Stimulated activated naive B cell treated with anti-CD40 and anti-IgM and Interleukin-4, amounts not matched to agents 10 μg/mL and 1 μg/mL and 100 μg/mL, for 72 hours (primary cell): ENCODE data around the gene CDK6.
A peak's percentile ranks its signal among the peaks of the same experiment; 100 is the strongest.

Experiments
- ATAC-seq, 2 donors: fragments of 150-1000 bp; cut with Tn5 transposase; replicated peaks; 2 replicates each; pipeline ENCODE4 v1.10.0; 2021; ENCODE audit warnings: moderate library complexity in 1 of 2
- DNase-seq: peaks from one replicate; pipeline ENCODE4 v3.0.0; 2021
- H3K27ac Mint-ChIP-seq: one replicate; pipeline ENCODE4 v1.8.0; 2022; ENCODE audit warnings: mild to moderate bottlenecking, mixed read lengths
- H3K27me3 Mint-ChIP-seq, 2 donors: one replicate each; pipeline ENCODE4 v1.8.0; 2022; ENCODE audit warnings: mixed read lengths in 2 of 2
- H3K36me3 Mint-ChIP-seq, 2 donors: one replicate each; pipeline ENCODE4 v1.8.0; 2022; ENCODE audit warnings: mixed read lengths in 2 of 2, mild to moderate bottlenecking in 1 of 2
- H3K4me1 Mint-ChIP-seq, 2 donors: one replicate each; pipeline ENCODE4 v1.8.0; 2022; ENCODE audit warnings: mixed read lengths in 2 of 2, mild to moderate bottlenecking in 1 of 2
- H3K4me3 Mint-ChIP-seq, 2 donors: one replicate each; pipeline ENCODE4 v1.8.0; 2022; ENCODE audit warnings: mild to moderate bottlenecking in 2 of 2, mixed read lengths in 2 of 2, moderate library complexity in 1 of 2
- H3K9me3 Mint-ChIP-seq, 2 donors: one replicate each; pipeline ENCODE4 v1.8.0; 2022; ENCODE audit warnings: mixed read lengths in 2 of 2, mild to moderate bottlenecking in 1 of 2

Gene CDK6

GRCh38 chr7:92730808-92731207, 105.6 kb downstream of the CDK6 start:
- Mint-ChIP-seq H3K4me3 (no peak overlapping the region), H3K27ac (peak overlapping the region; percentile 90), H3K9me3 (peaks cover 0 to 9% of the 10 kb centered on the region in 2 donors), H3K27me3 (no peaks in the 10 kb centered on the region), H3K4me1 (peaks cover 23 to 32% of the 10 kb centered on the region in 2 donors), H3K36me3 (peaks cover 2 to 10% of the 10 kb centered on the region in 2 donors)
- ATAC-seq (no peak), DNase-seq (no peak)

DNA sequence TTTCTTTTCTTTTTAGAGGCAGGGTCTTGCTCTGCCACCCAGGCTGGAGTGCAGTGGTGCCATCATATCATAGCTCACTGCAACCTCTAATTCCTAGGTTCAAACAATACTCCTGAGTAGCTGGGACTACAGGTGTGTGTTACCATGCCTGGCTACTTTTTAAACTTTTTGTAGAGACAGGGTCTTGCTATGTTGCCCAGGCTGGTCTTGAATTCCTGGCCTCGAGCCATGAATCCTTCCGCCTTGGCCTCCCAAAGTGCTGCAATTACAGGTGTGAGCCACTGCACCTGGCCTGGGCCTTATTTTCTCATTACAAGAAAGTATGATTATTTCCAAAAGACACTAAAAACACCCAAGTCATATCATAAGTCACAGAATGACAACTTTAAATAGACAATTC, 106.6 kb downstream of the CDK6 start:
- H3K27ac Mint-ChIP-seq: peak overlapping the region; percentile 37

DNA sequence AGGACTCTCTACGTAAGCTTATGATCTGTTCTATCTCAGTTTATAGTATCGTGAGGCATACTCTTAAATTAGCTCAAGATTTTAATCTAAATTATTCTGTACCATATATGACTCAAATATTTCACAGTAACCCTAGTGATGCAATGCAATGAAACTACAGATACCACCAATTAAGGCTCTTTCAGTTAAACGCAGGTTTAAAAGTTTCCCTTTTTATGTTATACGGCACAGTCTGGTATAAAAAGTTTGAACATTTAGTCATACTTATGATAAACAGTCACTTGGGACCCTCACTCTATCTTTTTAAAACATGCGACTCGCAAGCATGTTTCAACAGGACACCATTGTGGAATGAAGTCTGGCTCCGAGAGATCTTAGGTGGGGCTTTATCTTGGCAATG, 107.2 kb downstream of the CDK6 start:
- ATAC-seq (no peak), DNase-seq (no peak)
- Mint-ChIP-seq H3K4me1 (peaks cover 20 to 34% of the 10 kb centered on the region in 2 donors), H3K4me3 (no peak overlapping the region), H3K27ac (no peak overlapping the region), H3K27me3 (no peaks in the 10 kb centered on the region), H3K36me3 (peaks cover 12 to 14% of the 10 kb centered on the region in 2 donors), H3K9me3 (peaks cover 0 to 6% of the 10 kb centered on the region in 2 donors)

More for the DNA sequence above, 106.6 kb downstream of the CDK6 start:
- H3K27me3 Mint-ChIP-seq: no peaks in the 10 kb centered on the region
- H3K4me3 Mint-ChIP-seq: no peak overlapping the region
- peaks cover 23 to 32% of the 10 kb centered on the region in 2 donors for H3K4me1 Mint-ChIP-seq
- ATAC-seq (no peak), DNase-seq (no peak)
- peaks cover 11 to 14% of the 10 kb centered on the region in 2 donors for H3K36me3 Mint-ChIP-seq
- H3K9me3 Mint-ChIP-seq: peaks cover 0 to 9% of the 10 kb centered on the region in 2 donors

DNA sequence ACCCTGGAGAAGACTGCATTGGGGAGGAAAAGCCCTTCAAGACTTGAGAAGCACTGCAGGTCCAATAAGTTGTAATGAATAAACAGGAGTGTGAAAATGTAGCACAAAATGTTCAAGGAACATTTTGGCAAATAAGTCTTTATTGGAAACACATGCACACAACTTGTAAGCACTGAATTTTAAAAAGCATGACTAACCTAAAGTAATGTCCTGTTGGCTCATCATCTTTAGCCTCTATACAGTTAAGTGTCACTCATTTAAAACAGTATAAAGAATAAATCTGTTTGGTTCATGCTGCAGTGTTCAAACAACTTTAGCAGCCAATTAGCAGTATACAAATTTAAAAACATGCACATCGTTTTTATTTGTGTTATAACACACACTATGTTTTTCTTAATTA, 108.6 kb downstream of the CDK6 start:
- no peak overlapping the region for H3K4me3 Mint-ChIP-seq
- no peak overlapping the region for H3K27ac Mint-ChIP-seq
- no peaks in the 10 kb centered on the region for H3K27me3 Mint-ChIP-seq
- ATAC-seq: no peak
- H3K4me1 Mint-ChIP-seq: peaks cover 18 to 45% of the 10 kb centered on the region in 2 donors
- DNase-seq: no peak
- H3K9me3 Mint-ChIP-seq: no peaks in the 10 kb centered on the region
- H3K36me3 Mint-ChIP-seq: peaks cover 15 to 16% of the 10 kb centered on the region in 2 donors

- H3K4me1 Mint-ChIP-seq: peaks cover 8 to 38% of the 10 kb centered on the region in 2 donors
- no peak overlapping the region for H3K4me3 Mint-ChIP-seq
- peaks cover 16 to 21% of the 10 kb centered on the region in 2 donors for H3K36me3 Mint-ChIP-seq
- ATAC-seq: no peak
- no peaks in the 10 kb centered on the region for H3K27me3 Mint-ChIP-seq
- no peak overlapping the region for H3K27ac Mint-ChIP-seq
- DNase-seq: no peak
- no peaks in the 10 kb centered on the region for H3K9me3 Mint-ChIP-seq
Observed at GRCh38 chr7:92725161-92725925, 111.0 kb downstream of the CDK6 start.

DNA sequence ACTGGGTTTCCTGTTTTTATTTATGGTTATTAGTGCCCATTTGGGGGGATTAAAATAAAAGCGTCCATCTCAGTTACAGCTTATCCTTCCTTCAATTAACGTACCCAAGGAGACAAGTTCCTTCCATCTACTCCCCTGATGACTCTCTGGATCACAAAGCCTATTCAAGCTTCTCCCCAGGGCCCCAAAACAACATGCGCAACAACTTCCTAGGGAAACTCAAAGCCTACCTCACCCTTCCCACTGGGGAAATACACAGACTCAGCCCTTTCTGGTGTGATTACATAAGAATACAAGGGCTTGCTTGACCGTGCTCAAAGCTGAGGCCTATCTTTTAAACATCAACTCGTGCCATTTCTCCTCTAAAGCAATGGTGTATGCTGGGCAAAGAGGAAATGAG, 112.4 kb downstream of the CDK6 start:
- no peak for ATAC-seq
- Mint-ChIP-seq H3K4me1 (peaks cover 8 to 30% of the 10 kb centered on the region in 2 donors), H3K9me3 (no peaks in the 10 kb centered on the region), H3K36me3 (peaks cover 16 to 24% of the 10 kb centered on the region in 2 donors), H3K27ac (no peak overlapping the region), H3K27me3 (no peaks in the 10 kb centered on the region), H3K4me3 (no peak overlapping the region)
- no peak for DNase-seq

DNA sequence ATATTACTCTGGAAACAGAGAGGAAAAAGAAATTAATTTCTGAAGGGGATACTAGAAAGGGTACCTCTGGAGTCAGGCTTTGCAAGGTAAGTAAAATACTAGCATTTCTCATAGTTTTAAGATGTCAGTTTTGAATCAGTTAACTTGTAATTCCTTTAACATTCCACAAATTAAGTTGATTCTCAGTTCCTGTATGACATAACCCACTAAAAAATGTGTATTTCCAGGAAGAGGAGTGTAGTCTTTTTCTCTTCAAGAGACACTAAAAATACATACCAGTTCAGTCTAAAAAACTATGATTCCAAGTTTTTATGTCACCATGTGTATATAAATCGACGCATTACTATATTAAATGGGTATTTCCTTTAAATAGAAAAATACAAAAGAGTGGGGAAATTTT, 113.2 kb downstream of the CDK6 start:
- ATAC-seq (no peak), DNase-seq (no peak)
- Mint-ChIP-seq H3K27me3 (no peaks in the 10 kb centered on the region), H3K36me3 (peaks cover 16 to 30% of the 10 kb centered on the region in 2 donors), H3K9me3 (no peaks in the 10 kb centered on the region), H3K4me3 (no peak overlapping the region), H3K27ac (no peak overlapping the region), H3K4me1 (peaks cover 15 to 37% of the 10 kb centered on the region in 2 donors)

DNA sequence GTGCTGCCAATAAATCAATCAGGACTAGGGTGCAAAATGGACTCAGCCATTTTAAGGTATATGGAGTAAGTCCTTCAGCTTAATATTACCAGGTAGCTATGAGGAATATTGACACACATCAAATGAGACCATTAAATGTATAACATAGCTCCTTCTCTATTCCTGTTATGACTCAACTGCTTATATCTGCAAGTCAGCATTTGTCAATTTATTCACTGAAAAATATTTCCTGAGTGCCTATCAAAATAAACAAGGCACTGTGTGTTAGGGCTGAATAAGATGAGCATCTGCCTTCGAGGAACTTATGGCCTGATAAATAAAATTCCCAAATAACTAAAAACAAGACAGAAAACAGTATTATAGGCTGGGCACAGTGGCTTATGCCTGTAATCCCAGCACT, 113.8 kb downstream of the CDK6 start:
- H3K27me3 Mint-ChIP-seq: no peaks in the 10 kb centered on the region
- H3K4me1 Mint-ChIP-seq: peaks cover 20 to 43% of the 10 kb centered on the region in 2 donors
- ATAC-seq (no peak), DNase-seq (no peak)
- no peak overlapping the region for H3K27ac Mint-ChIP-seq
- H3K36me3 Mint-ChIP-seq: peaks cover 18 to 34% of the 10 kb centered on the region in 2 donors
- H3K9me3 Mint-ChIP-seq: no peaks in the 10 kb centered on the region
- no peak overlapping the region for H3K4me3 Mint-ChIP-seq

GRCh38 chr7:92720604-92721350, 115.6 kb downstream of the CDK6 start:
- ATAC-seq: peak in 1 of 2 donors; percentile 39
- Mint-ChIP-seq H3K27ac (no peak overlapping the region), H3K36me3 (peaks cover 19 to 34% of the 10 kb centered on the region in 2 donors), H3K4me1 (peaks cover 22 to 43% of the 10 kb centered on the region in 2 donors), H3K4me3 (no peak overlapping the region), H3K9me3 (peaks cover 0 to 1% of the 10 kb centered on the region in 2 donors), H3K27me3 (no peaks in the 10 kb centered on the region)
- no peak for DNase-seq

- peaks cover 0 to 1% of the 10 kb centered on the region in 2 donors for H3K9me3 Mint-ChIP-seq
- H3K27ac Mint-ChIP-seq: peak overlapping the region; percentile 96
- H3K4me1 Mint-ChIP-seq: peaks cover 19 to 34% of the 10 kb centered on the region in 2 donors
- DNase-seq (peak; percentile 28), ATAC-seq (peak; percentile 88 to 90)
- peaks cover 11 to 26% of the 10 kb centered on the region in 2 donors for H3K36me3 Mint-ChIP-seq
- H3K27me3 Mint-ChIP-seq: no peaks in the 10 kb centered on the region
- H3K4me3 Mint-ChIP-seq: peak overlapping the region; percentile 87 to 92
Observed at GRCh38 chr7:92717993-92718716, 118.2 kb downstream of the CDK6 start.

DNA sequence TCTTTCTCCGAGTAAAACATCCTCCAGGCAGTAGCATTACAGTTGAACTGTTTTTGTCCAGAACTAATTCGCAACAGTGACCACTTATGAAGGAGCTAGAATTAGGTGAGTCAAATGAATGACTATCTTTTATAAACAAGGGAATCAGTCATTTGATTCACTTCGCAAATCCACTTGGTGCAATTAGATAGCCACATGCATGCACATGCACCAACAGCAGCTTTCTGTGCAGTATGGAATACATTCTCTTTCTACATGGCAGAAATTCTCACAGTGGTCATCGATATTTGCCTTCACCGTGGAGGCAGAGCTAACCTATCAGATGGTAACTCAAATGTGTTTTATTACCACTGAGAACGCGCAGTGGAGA, 118.8 kb downstream of the CDK6 start:
- Mint-ChIP-seq H3K4me1 (peaks cover 19 to 29% of the 10 kb centered on the region in 2 donors), H3K36me3 (peaks cover 11 to 26% of the 10 kb centered on the region in 2 donors), H3K27me3 (no peaks in the 10 kb centered on the region), H3K27ac (peak overlapping the region; percentile 96), H3K9me3 (peaks cover 0 to 1% of the 10 kb centered on the region in 2 donors), H3K4me3 (peak overlapping the region; percentile 87 to 92)
- no peak for DNase-seq
- peak; percentile 15 to 31 for ATAC-seq

DNA sequence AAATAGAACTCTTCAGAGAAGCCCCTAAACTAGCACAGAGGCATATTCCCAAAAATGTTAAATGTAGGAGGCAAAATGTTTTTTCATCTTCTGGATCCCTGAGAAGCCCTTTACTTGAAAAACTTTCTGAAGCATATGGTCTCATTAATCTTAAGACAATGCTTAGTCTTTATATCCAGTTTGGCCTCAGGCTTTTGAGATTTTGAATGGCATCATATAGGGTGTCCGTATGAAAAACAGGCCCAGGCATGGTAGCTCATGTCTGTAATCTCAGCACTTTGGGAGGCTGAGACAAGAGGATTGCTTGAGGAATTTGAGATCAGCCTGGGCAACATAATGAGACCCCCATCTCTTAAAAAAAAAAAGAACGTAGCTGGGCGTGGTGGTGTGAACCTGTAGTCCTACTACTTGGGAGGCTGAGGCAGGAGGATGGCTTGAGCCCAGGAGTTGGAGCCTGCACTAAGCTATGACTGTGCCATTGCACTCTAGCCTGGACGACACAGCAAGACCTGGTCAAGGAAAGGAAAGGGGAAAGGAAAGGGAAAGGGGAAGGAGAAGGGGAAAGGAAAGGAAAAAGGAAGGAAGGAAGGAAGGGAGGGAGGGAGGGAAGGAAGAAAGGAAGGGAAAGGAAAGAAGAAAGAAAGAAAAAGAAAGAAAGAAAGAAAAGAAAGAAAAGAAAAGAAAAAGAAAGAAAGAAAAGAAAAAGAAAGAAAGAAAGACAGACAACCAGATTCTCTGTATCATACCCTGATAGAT, 119.4 kb downstream of the CDK6 start:
- H3K4me3 Mint-ChIP-seq: peak overlapping the region; percentile 18 to 63
- H3K9me3 Mint-ChIP-seq: peaks cover 0 to 1% of the 10 kb centered on the region in 2 donors
- DNase-seq: no peak
- H3K27me3 Mint-ChIP-seq: no peaks in the 10 kb centered on the region
- H3K27ac Mint-ChIP-seq: peak overlapping the region; percentile 79
- H3K4me1 Mint-ChIP-seq: peaks cover 19 to 26% of the 10 kb centered on the region in 2 donors
- no peak for ATAC-seq
- H3K36me3 Mint-ChIP-seq: peaks cover 11 to 26% of the 10 kb centered on the region in 2 donors

DNA sequence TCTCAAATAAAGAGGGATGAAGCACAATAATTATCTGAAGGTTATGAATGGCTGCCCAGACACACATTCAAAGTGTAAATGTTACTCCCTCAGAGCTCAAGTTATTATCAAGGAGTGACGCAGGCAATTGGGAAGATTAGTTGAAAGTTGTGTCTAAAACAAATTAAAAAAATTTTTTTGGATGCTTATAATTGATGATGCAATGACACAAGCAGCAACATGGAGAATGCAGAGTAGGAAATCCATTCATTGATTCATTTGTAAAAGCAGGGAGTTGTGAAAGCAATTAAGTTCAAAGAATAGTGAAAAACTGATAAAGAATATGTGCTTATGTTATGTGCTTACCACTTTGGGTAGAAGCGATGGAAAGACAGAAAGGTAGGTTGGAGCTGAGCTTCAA, 120.4 kb downstream of the CDK6 start:
- H3K36me3 Mint-ChIP-seq: peaks cover 11 to 24% of the 10 kb centered on the region in 2 donors
- H3K27me3 Mint-ChIP-seq: no peaks in the 10 kb centered on the region
- peaks cover 17 to 22% of the 10 kb centered on the region in 2 donors for H3K4me1 Mint-ChIP-seq
- DNase-seq: no peak
- H3K9me3 Mint-ChIP-seq: peaks cover 0 to 1% of the 10 kb centered on the region in 2 donors
- H3K27ac Mint-ChIP-seq: no peak overlapping the region
- H3K4me3 Mint-ChIP-seq: no peak overlapping the region
- no peak for ATAC-seq
